VCaP (cell line): Measurements from ENCODE around the gene GZMM.

Experiments
- H3K27ac ChIP-seq: fragments of 450-650 bp; 2 replicates; pipeline ENCODE4 v1.5.1; 2017
- CTCF ChIP-seq: fragments of 450-650 bp; conservative IDR thresholded peaks from 2 replicates; pipeline ENCODE4 v1.5.1; 2017; ENCODE audit warnings: mild to moderate bottlenecking, moderate library complexity

The GZMM gene

GRCh38 chr19:585551-586110, 41.8 kb downstream of the GZMM start:
- no peak overlapping the region for H3K27ac ChIP-seq
- TF ChIP-seq CTCF: no peak

- TF ChIP-seq CTCF: peak; percentile 85
- H3K27ac ChIP-seq: peak overlapping the region; percentile 68
These were observed 44.4 kb downstream of the GZMM start for GRCh38 chr19:588093-588740.

GRCh38 chr19:588741-589692, 45.2 kb downstream of the GZMM start:
- TF ChIP-seq CTCF: no peak
- peak overlapping the region; percentile 68 for H3K27ac ChIP-seq

- peak within 1 kb of the TSS; percentile 68 for H3K27ac ChIP-seq
- TF ChIP-seq CTCF: no peak
These were observed 46.0 kb downstream of the GZMM start, which contains the start of gene HCN2 for GRCh38 chr19:589693-590395. HCN2 (plus strand) TSS chr19:589881; CDS start chr19:589946, 65 bp downstream.

- H3K27ac ChIP-seq: peak overlapping the region; percentile 55; the same call in 1 of the 2 replicates
- TF ChIP-seq CTCF: no peak
These were observed 46.5 kb downstream of the GZMM start for GRCh38 chr19:590396-590745.

- TF ChIP-seq CTCF: no peak
- peak overlapping the region; percentile 55; the same call in 1 of the 2 replicates for H3K27ac ChIP-seq
These were observed 46.9 kb downstream of the GZMM start for GRCh38 chr19:590750-591098.
